IMR-90 (cell line): ENCODE data around the gene FN3KRP. TPM values are rescaled to one million over a fixed set of nuclear protein-coding genes. Genes with fewer than 3 reads are reported as not detected.

Experiments used
- ATAC-seq: fragments of 200-7000 bp; cut with Tn5 transposase; 2 replicates; pipeline ENCODE4 v1.9.1; 2020; ENCODE audit warnings: low read depth, mild to moderate bottlenecking, moderate library complexity
- BruUV-seq: library from RNA; stranded (reverse); fragments of 400-500 nt; replicated peaks from 2 replicates; lab custom pipeline; 2021; lab: Mats Ljungman, UMichigan
- CTCF ChIA-PET: fragments of 300-600 bp; formaldehyde crosslinking; extraction: SDS; loops from one replicate; lab custom pipeline; 2021; ENCODE audit warnings: antibody characterized with exemption; lab: Yijun Ruan, JAX
- POLR2A ChIA-PET: fragments of 300-600 bp; sonication (Branson Sonifier 250); formaldehyde crosslinking; loops from one replicate; lab custom pipeline; 2022; ENCODE audit warnings: antibody characterized with exemption; ENCODE audit not compliant: unreplicated experiment; lab: Charles Lee
- DNase-seq: peaks from one replicate; pipeline ENCODE4 v3.0.0; 2013
- H2AFZ ChIP-seq: replicated peaks from 2 replicates; pipeline ENCODE3; 2013; ENCODE audit warnings: low read length, mild to moderate bottlenecking; ENCODE audit not compliant: poor library complexity
- H2AK5ac ChIP-seq: 2 replicates; pipeline ENCODE4 v1.6.1; 2013; ENCODE audit warnings: low read depth, low read length, inconsistent platforms
- H2AK9ac ChIP-seq: replicated peaks from 2 replicates; pipeline ENCODE3; 2013; ENCODE audit warnings: mild to moderate bottlenecking, low read depth, low read length, moderate library complexity; ENCODE audit not compliant: poor library complexity
- H2BK120ac ChIP-seq: 2 replicates; pipeline ENCODE4 v1.6.1; 2013; ENCODE audit warnings: low read depth, low read length, inconsistent platforms
- H2BK15ac ChIP-seq: 3 replicates; pipeline ENCODE4 v1.6.1; 2013; ENCODE audit warnings: low read depth, low read length, inconsistent platforms
- H2BK20ac ChIP-seq: 2 replicates; pipeline ENCODE4 v1.6.1; 2013; ENCODE audit warnings: low read depth, mild to moderate bottlenecking, inconsistent platforms, low read length, moderate library complexity
- H2BK5ac ChIP-seq: 2 replicates; pipeline ENCODE4 v1.6.1; 2013; ENCODE audit warnings: mild to moderate bottlenecking, low read depth, low read length, inconsistent platforms; ENCODE audit not compliant: poor library complexity, severe bottlenecking
- H3K14ac ChIP-seq: replicated peaks from 2 replicates; pipeline ENCODE4 v1.6.1; 2013; ENCODE audit warnings: low read depth, low read length, inconsistent platforms
- H3K18ac ChIP-seq: 2 replicates; pipeline ENCODE4 v1.6.1; 2013; ENCODE audit warnings: low read depth, low read length, control low read depth
- H3K23ac ChIP-seq: 2 replicates; pipeline ENCODE4 v1.6.1; 2013; ENCODE audit warnings: low read depth, low read length, inconsistent platforms
- H3K27ac ChIP-seq: 2 replicates; pipeline ENCODE4 v1.5.1; 2013; ENCODE audit warnings: mild to moderate bottlenecking, control low read depth, low read length; ENCODE audit not compliant: insufficient read depth
- H3K27me3 ChIP-seq: 2 replicates; pipeline ENCODE4 v1.6.1; 2013; ENCODE audit warnings: low read length; ENCODE audit not compliant: control insufficient read depth, insufficient read depth
- H3K36me3 ChIP-seq: 2 replicates; pipeline ENCODE4 v1.6.1; 2013; ENCODE audit warnings: low read length, mixed read lengths; ENCODE audit not compliant: control insufficient read depth, insufficient read depth
- H3K4ac ChIP-seq: 2 replicates; pipeline ENCODE4 v1.6.1; 2013; ENCODE audit warnings: low read depth, low read length, inconsistent platforms
- H3K4me1 ChIP-seq: 2 replicates; pipeline ENCODE4 v1.6.1; 2013; ENCODE audit warnings: low read length, mixed read lengths; ENCODE audit not compliant: control insufficient read depth, insufficient read depth
- H3K4me2 ChIP-seq: 2 replicates; pipeline ENCODE4 v1.6.1; 2013; ENCODE audit warnings: low read depth, mild to moderate bottlenecking, control low read depth, low read length, moderate library complexity
- H3K4me3 ChIP-seq: 2 replicates; pipeline ENCODE4 v1.5.1; 2013; ENCODE audit warnings: low read depth, mild to moderate bottlenecking, control low read depth, low read length, moderate library complexity; ENCODE audit not compliant: insufficient read depth
- H3K56ac ChIP-seq: 2 replicates; pipeline ENCODE4 v1.6.1; 2013; ENCODE audit warnings: low read length, inconsistent platforms; ENCODE audit not compliant: insufficient read depth; ENCODE audit errors: extremely low read depth
- H3K79me1 ChIP-seq, 2 experiments: 2 replicates each; pipeline ENCODE4 v1.6.1; 2013; ENCODE audit warnings: low read length in 2 of 2, inconsistent platforms in 1 of 2, low read depth in 1 of 2
- H3K9ac ChIP-seq: 2 replicates; pipeline ENCODE4 v1.6.1; 2013; ENCODE audit warnings: low read depth, low read length, control low read depth
- H3K9me1 ChIP-seq: 2 replicates; pipeline ENCODE4 v1.6.1; 2013; ENCODE audit warnings: low read length, inconsistent platforms; ENCODE audit not compliant: insufficient read depth
- H3K9me3 ChIP-seq: 2 replicates; pipeline ENCODE4 v1.6.1; 2013; ENCODE audit warnings: low read length; ENCODE audit not compliant: control insufficient read depth, insufficient read depth
- H4K20me1 ChIP-seq: 2 replicates; pipeline ENCODE4 v1.6.1; 2013; ENCODE audit warnings: low read length, inconsistent platforms; ENCODE audit not compliant: insufficient read depth
- H4K5ac ChIP-seq: 2 replicates; pipeline ENCODE4 v1.6.1; 2013; ENCODE audit warnings: mild to moderate bottlenecking, low read depth, low read length, control low read depth
- H4K8ac ChIP-seq, 2 experiments: 2 replicates each; pipeline ENCODE4 v1.6.1; 2013; ENCODE audit warnings: low read depth in 2 of 2, low read length in 2 of 2, control low read depth in 1 of 2, inconsistent platforms in 1 of 2
- H4K91ac ChIP-seq: 2 replicates; pipeline ENCODE4 v1.6.1; 2013; ENCODE audit warnings: low read depth, low read length, inconsistent platforms; ENCODE audit not compliant: insufficient read depth
- MAFK ChIP-seq: IDR thresholded peaks from 2 replicates; pipeline ENCODE4 v1.6.1; 2012; ENCODE audit warnings: low read depth, low read length, improper control_type of control experiment
- MAZ ChIP-seq: IDR thresholded peaks from 2 replicates; pipeline ENCODE4 v1.6.1; 2012; ENCODE audit warnings: low read depth, mild to moderate bottlenecking, low read length, improper control_type of control experiment, moderate library complexity, borderline replicate concordance
- MXI1 ChIP-seq: IDR thresholded peaks from 2 replicates; pipeline ENCODE4 v1.6.1; 2012; ENCODE audit warnings: low read depth, mild to moderate bottlenecking, low read length, moderate library complexity, borderline replicate concordance
- WGBS, 2 experiments: methylation state at CpG; one replicate each; pipeline versions ENCODE4 v1.1.5 to v1.1.7; 2013; ENCODE audit warnings: missing lambda C conversion rate in 2 of 2; ENCODE audit not compliant: insufficient read length in 1 of 2; ENCODE audit errors: extremely low coverage in 2 of 2; 5-methylcytosine and 5-hydroxymethylcytosine counted together
- dilution Hi-C: fragments of 300-500 bp; cut with HindIII; formaldehyde crosslinking; loops from one replicate; pipeline ENCODE4 v1.14.3; 2018; ENCODE audit warnings: low sequenced_read_pairs; ENCODE audit not compliant: unreplicated experiment
- in situ Hi-C: fragments of 300-500 bp; cut with MboI; formaldehyde crosslinking; loops from 3 replicates; pipeline ENCODE4 v1.14.3; 2019; ENCODE audit warnings: low sequenced_read_pairs, inconsistent platforms, mixed read lengths
- intact Hi-C: fragments of 100-400 bp; cut with micrococcal nuclease; formaldehyde crosslinking; loops from 2 replicates; pipeline ENCODE4 v1.10.0; 2022
- polyA plus RNA-seq, 3 experiments: library from polyadenylated mRNA; depleted of rRNA; stranded (reverse); fragments of >200 nt; gene quantifications; 2 replicates each; pipeline ENCODE4 v1.2.3, GENCODE V29; 2012; ENCODE audit warnings: low replicate concordance in 1 of 3
- total RNA-seq: library from RNA; depleted of rRNA; stranded (reverse); fragments of >200 nt; gene quantifications from 2 replicates; pipeline ENCODE4 v1.2.3, GENCODE V29; 2012
- TF ChIP-seq, protein P1 (sequence below): conservative IDR thresholded peaks from 2 replicates; pipeline ENCODE4 v1.5.1; 2012; ENCODE audit warnings: mild to moderate bottlenecking, low read depth, low read length, improper control_type of control experiment
- TF ChIP-seq, protein P2 (sequence below): fragments of 150-350 bp; IDR thresholded peaks from 2 replicates; pipeline ENCODE4 v1.6.1; 2017; ENCODE audit warnings: mild to moderate bottlenecking, antibody characterized with exemption, low read length, low read depth

FN3KRP gene
- total and polyA plus RNA-seq, 2 of the 4 experiments (the other 2 are of a cell fraction): 18.6 to 20.3 TPM

DNA sequence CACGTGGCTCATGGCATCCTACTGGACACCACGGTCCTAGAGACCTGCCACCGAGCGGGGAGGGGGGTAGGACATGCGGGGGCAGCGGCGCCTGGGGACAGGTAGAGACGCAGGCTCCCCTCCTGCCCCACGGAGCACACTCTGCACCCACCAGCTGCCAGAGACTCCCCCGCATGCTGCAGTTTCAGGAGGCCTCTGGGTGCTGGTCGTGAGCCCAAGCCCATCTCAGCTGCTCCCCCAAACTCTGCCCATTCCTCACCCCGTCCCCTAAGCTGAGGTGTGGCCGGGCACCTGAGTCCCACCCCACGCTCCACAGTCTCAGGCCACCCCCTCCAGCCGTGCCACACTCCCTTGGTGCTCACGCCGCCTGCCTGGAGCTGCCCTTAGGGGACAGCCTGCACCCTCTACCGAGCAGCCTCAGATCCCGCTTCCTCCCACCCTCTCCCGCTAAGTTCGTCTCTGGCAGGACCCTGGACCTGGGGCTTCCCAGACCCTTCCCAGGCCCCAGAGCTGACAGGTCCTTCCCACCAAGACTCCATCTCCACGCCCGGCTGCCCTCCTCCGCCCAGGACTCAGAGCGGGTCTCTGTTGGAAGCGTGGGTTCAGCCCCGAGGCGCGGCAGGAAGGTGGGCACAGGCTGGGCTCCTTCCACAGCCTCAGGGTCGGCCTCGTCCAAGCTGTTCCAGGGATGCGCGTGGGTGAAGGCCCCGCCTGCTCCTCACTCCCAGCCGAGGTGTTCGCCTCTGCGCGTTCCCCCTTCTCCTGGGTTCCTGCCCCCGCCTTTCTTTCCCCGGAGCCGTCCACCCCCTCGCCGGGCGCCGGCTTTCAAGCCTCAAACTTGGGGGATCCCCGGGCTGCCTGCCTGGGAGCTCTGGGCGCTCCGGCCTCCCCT, 19.3 kb upstream of the FN3KRP start:
- CTCF ChIA-PET: no interaction called here
- no peak for DNase-seq

More for the DNA sequence above, 19.3 kb upstream of the FN3KRP start:
- H2BK5ac ChIP-seq: no peak overlapping the region
- no peak overlapping the region for H3K14ac ChIP-seq
- H2AK9ac ChIP-seq: peak overlapping the region; percentile 16
- peak overlapping the region; percentile 27; the same call in 1 of the 2 replicates for H3K23ac ChIP-seq
- WGBS, 2 experiments: 15% methylated on average over 25 of the region's 48 CpGs; no CpG with 5 or more reads in 1 of the 2 experiments
- H3K9ac ChIP-seq: 0 out of 2 replicates have a peak overlapping the region, but pooled peaks have one; percentile 17
- no peaks in the 10 kb centered on the region for H3K36me3 ChIP-seq
- no peak overlapping the region for H4K5ac ChIP-seq
- H3K9me1 ChIP-seq: peaks cover 5% of the 10 kb centered on the region
- H2BK15ac ChIP-seq: no peak overlapping the region
- intact Hi-C loops: no loop called here
- no peak overlapping the region for H2BK20ac ChIP-seq
- no peak for ATAC-seq
- peak overlapping the region; percentile 89 for H3K4me3 ChIP-seq
- no peak overlapping the region for H2BK120ac ChIP-seq
- peaks cover 2% of the 10 kb centered on the region; the same call in 1 of the 2 replicates for H3K27me3 ChIP-seq
- H3K18ac ChIP-seq: no peak overlapping the region
- TF ChIP-seq MAZ (no peak), MAFK (no peak), MXI1 (no peak)
- TF ChIP-seq, protein P1, sequence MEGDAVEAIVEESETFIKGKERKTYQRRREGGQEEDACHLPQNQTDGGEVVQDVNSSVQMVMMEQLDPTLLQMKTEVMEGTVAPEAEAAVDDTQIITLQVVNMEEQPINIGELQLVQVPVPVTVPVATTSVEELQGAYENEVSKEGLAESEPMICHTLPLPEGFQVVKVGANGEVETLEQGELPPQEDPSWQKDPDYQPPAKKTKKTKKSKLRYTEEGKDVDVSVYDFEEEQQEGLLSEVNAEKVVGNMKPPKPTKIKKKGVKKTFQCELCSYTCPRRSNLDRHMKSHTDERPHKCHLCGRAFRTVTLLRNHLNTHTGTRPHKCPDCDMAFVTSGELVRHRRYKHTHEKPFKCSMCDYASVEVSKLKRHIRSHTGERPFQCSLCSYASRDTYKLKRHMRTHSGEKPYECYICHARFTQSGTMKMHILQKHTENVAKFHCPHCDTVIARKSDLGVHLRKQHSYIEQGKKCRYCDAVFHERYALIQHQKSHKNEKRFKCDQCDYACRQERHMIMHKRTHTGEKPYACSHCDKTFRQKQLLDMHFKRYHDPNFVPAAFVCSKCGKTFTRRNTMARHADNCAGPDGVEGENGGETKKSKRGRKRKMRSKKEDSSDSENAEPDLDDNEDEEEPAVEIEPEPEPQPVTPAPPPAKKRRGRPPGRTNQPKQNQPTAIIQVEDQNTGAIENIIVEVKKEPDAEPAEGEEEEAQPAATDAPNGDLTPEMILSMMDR: no peak
- TF ChIP-seq, protein P2, sequence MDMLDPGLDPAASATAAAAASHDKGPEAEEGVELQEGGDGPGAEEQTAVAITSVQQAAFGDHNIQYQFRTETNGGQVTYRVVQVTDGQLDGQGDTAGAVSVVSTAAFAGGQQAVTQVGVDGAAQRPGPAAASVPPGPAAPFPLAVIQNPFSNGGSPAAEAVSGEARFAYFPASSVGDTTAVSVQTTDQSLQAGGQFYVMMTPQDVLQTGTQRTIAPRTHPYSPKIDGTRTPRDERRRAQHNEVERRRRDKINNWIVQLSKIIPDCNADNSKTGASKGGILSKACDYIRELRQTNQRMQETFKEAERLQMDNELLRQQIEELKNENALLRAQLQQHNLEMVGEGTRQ: no peak
- POLR2A ChIA-PET: no interaction called here
- no peak overlapping the region for H3K27ac ChIP-seq
- peaks cover 2% of the 10 kb centered on the region for H3K9me3 ChIP-seq
- no peaks in the 10 kb centered on the region; the same call in 1 of the 2 replicates for H4K20me1 ChIP-seq
- no peak overlapping the region for H3K4ac ChIP-seq
- dilution Hi-C loops: no loop called here
- H2AK5ac ChIP-seq: no peak overlapping the region
- in situ Hi-C loops: no loop called here
- H4K91ac ChIP-seq: no peak overlapping the region
- no TSS peak for BruUV-seq
- H3K79me1 ChIP-seq: peaks cover 0 to 7% of the 10 kb centered on the region in 2 experiments; a peak in 2 of 4 replicates
- peaks cover 6% of the 10 kb centered on the region; the same call in 1 of the 2 replicates for H3K4me1 ChIP-seq
- H4K8ac ChIP-seq: no peak overlapping the region
- no peak overlapping the region for H3K56ac ChIP-seq
- peak overlapping the region; percentile 79 for H2AFZ ChIP-seq
- H3K4me2 ChIP-seq: peak overlapping the region; percentile 88
